SK-N-SH (cell line): ENCODE data around the gene TOMM22. TPM values are rescaled to one million over a fixed set of nuclear protein-coding genes. Genes with fewer than 3 reads are reported as not detected.

Source experiments
- CTCF ChIA-PET: fragments of 300-600, 350-600 bp; formaldehyde crosslinking; extraction: SDS; loops from one replicate; lab custom pipeline; 2021; lab: Yijun Ruan, JAX
- POLR2A ChIA-PET: fragments of 350-600 bp; sonication (Branson Sonifier 250); formaldehyde crosslinking; extraction: SDS; loops from one replicate; lab custom pipeline; 2020; ENCODE audit warnings: antibody characterized with exemption, inconsistent platforms; lab: Yijun Ruan, JAX
- DNase-seq: peaks from one replicate; pipeline ENCODE4 v3.0.0; 2012
- H2AFZ ChIP-seq: fragments of 200-600 bp; sonication (generic); 2 replicates; pipeline ENCODE4 v1.8.1; 2016; ENCODE audit warnings: antibody characterized with exemption, mild to moderate bottlenecking, low read depth
- H3F3A ChIP-seq: fragments of 200-600 bp; sonication (generic); replicated peaks from 2 replicates; pipeline ENCODE3; 2016; ENCODE audit warnings: antibody characterized with exemption, mild to moderate bottlenecking; ENCODE audit not compliant: insufficient read depth
- H3K27ac ChIP-seq, 2 experiments: fragments of 200-500 bp in 1 of 2; fragments of 200-600 bp in 1 of 2; sonication (Bioruptor generic) in 1 of 2; sonication (generic), shearing (Covaris generic) in 1 of 2; 2 replicates each; pipeline versions ENCODE4 v1.5.1 to v1.6.1; 2014 to 2016; ENCODE audit warnings: low read depth in 2 of 2, inconsistent platforms in 1 of 2, low read length in 1 of 2, mild to moderate bottlenecking in 1 of 2, mixed read lengths in 1 of 2
- H3K27me3 ChIP-seq: fragments of 200-600 bp; sonication (generic), shearing (Covaris generic); 2 replicates; pipeline ENCODE4 v1.6.1; 2016; ENCODE audit warnings: mixed run types; ENCODE audit not compliant: insufficient read depth
- H3K36me3 ChIP-seq, 2 experiments: fragments of 200-500 bp in 1 of 2; fragments of 200-600 bp in 1 of 2; sonication (Bioruptor generic) in 1 of 2; sonication (generic) in 1 of 2; replicated peaks in 1 of 2; 2 replicates each; pipeline versions ENCODE3 to v1.5.1; 2014 to 2016; ENCODE audit warnings: low read length in 1 of 2, mild to moderate bottlenecking in 1 of 2; ENCODE audit not compliant: insufficient read depth in 2 of 2, control insufficient read depth in 1 of 2
- H3K4me1 ChIP-seq, 2 experiments: fragments of 200-500 bp in 1 of 2; fragments of 200-600 bp in 1 of 2; sonication (Bioruptor generic) in 1 of 2; sonication (generic), shearing (Covaris generic) in 1 of 2; 2 replicates each; pipeline versions ENCODE4 v1.5.1 to v1.6.1; 2014 to 2016; ENCODE audit warnings: low read depth in 1 of 2, low read length in 1 of 2, mixed run types in 1 of 2; ENCODE audit not compliant: insufficient read depth in 2 of 2, control insufficient read depth in 1 of 2
- H3K4me2 ChIP-seq: fragments of 200-600 bp; sonication (generic), shearing (Covaris generic); 2 replicates; pipeline ENCODE4 v1.6.1; 2017; ENCODE audit warnings: mixed run types
- H3K4me3 ChIP-seq, 2 experiments: fragments of 200-500 bp in 1 of 2; fragments of 200-600 bp in 1 of 2; sonication (Bioruptor generic) in 1 of 2; sonication (generic), shearing (Covaris generic) in 1 of 2; 2 replicates each; pipeline versions ENCODE4 v1.5.1 to v1.8.1; 2014 to 2016; ENCODE audit warnings: low read depth in 2 of 2, inconsistent platforms in 1 of 2, low read length in 1 of 2, mild to moderate bottlenecking in 1 of 2, mixed read lengths in 1 of 2, moderate library complexity in 1 of 2
- H3K79me2 ChIP-seq: fragments of 200-600 bp; sonication (generic); 2 replicates; pipeline ENCODE4 v1.8.1; 2017; ENCODE audit warnings: mild to moderate bottlenecking; ENCODE audit not compliant: insufficient read depth
- H3K9ac ChIP-seq: fragments of 200-600 bp; sonication (generic); 2 replicates; pipeline ENCODE4 v1.6.1; 2017; ENCODE audit warnings: mixed run types
- H3K9me2 ChIP-seq: fragments of 200-600 bp; sonication (generic); 2 replicates; pipeline ENCODE4 v1.6.1; 2017; ENCODE audit warnings: mixed run types
- H3K9me3 ChIP-seq: fragments of 200-600 bp; sonication (generic); 2 replicates; pipeline ENCODE4 v1.6.1; 2017; ENCODE audit warnings: mixed run types, mild to moderate bottlenecking, moderate library complexity
- H4K20me1 ChIP-seq: fragments of 200-600 bp; sonication (generic); 2 replicates; pipeline ENCODE4 v1.6.1; 2017; ENCODE audit warnings: mild to moderate bottlenecking, mixed run types; ENCODE audit not compliant: insufficient read depth
- CHD2 ChIP-seq: fragments of 150-350 bp; IDR thresholded peaks from 2 replicates; pipeline ENCODE4 v1.6.1; 2018; ENCODE audit warnings: low read length; ENCODE audit not compliant: partially characterized antibody
- EP300 ChIP-seq, 2 experiments: IDR thresholded peaks; 2 replicates each; pipeline versions ENCODE4 v1.4.0 to v1.6.1; 2012; ENCODE audit warnings: borderline replicate concordance in 1 of 2, low read depth in 1 of 2, low read length in 1 of 2
- EZH2phosphoT487 ChIP-seq: fragments of 200-600 bp; sonication (generic); IDR thresholded peaks from 2 replicates; pipeline ENCODE4 v1.6.1; 2017; ENCODE audit warnings: low read depth, mixed run types, mild to moderate bottlenecking, antibody characterized with exemption, moderate library complexity, borderline replicate concordance
- FOSL2 ChIP-seq: IDR thresholded peaks from 2 replicates; pipeline ENCODE4 v1.4.0; 2012; ENCODE audit warnings: low read depth, mild to moderate bottlenecking, moderate library complexity, borderline replicate concordance
- FOXM1 ChIP-seq: IDR thresholded peaks from 2 replicates; pipeline ENCODE4 v1.4.0; 2012; ENCODE audit warnings: low read depth, mild to moderate bottlenecking
- GATA2 ChIP-seq: sonication (generic); formaldehyde crosslinking; IDR thresholded peaks from 2 replicates; pipeline ENCODE4 v1.5.0; 2020; ENCODE audit warnings: mild to moderate bottlenecking, missing genetic modification reagents
- JUND ChIP-seq: IDR thresholded peaks from 2 replicates; pipeline ENCODE4 v1.4.0; 2012
- MEF2A ChIP-seq: IDR thresholded peaks from 2 replicates; pipeline ENCODE4 v1.4.0; 2012; ENCODE audit warnings: low read depth, borderline replicate concordance
- NRF1 ChIP-seq: IDR thresholded peaks from 2 replicates; pipeline ENCODE4 v1.6.1; 2012; ENCODE audit warnings: low read depth, mild to moderate bottlenecking, low read length
- RCOR1 ChIP-seq: fragments of 150-350 bp; IDR thresholded peaks from 2 replicates; pipeline ENCODE4 v1.6.1; 2017; ENCODE audit warnings: antibody characterized with exemption, low read length
- RFX5 ChIP-seq: IDR thresholded peaks from 2 replicates; pipeline ENCODE4 v1.6.1; 2012; ENCODE audit warnings: mild to moderate bottlenecking, improper control_type of control experiment, low read length
- RXRA ChIP-seq: IDR thresholded peaks from 2 replicates; pipeline ENCODE4 v1.4.0; 2012; ENCODE audit warnings: low read depth, mild to moderate bottlenecking, borderline replicate concordance
- SIN3A ChIP-seq: IDR thresholded peaks from 2 replicates; pipeline ENCODE4 v1.6.1; 2012; ENCODE audit warnings: low read depth, mild to moderate bottlenecking, low read length, moderate library complexity, borderline replicate concordance
- TAF1 ChIP-seq: IDR thresholded peaks from 2 replicates; pipeline ENCODE4 v1.6.1; 2012; ENCODE audit warnings: low read depth, mild to moderate bottlenecking, low read length, moderate library complexity, borderline replicate concordance
- whole genome bisulfite sequencing: methylation state at CpG from one replicate; pipeline ENCODE4 v1.1.6; 2017; ENCODE audit warnings: low lambda C conversion rate; 5-methylcytosine and 5-hydroxymethylcytosine counted together
- polyA plus RNA-seq, 3 experiments: library from polyadenylated mRNA; depleted of rRNA; stranded (reverse); fragments of >200 nt; gene quantifications; 2 replicates each; pipeline ENCODE4 v1.2.3, GENCODE V29; 2012
- TF ChIP-seq, protein P1 (sequence below): fragments of 150-350 bp; IDR thresholded peaks from 2 replicates; pipeline ENCODE4 v1.6.1; 2017; ENCODE audit warnings: antibody characterized with exemption, low read length, low read depth, borderline replicate concordance
- TF ChIP-seq, protein P2 (sequence below): IDR thresholded peaks from 2 replicates; pipeline ENCODE4 v1.4.0; 2012; ENCODE audit warnings: low read depth, borderline replicate concordance
- TF ChIP-seq, protein P3 (sequence below): IDR thresholded peaks from 2 replicates; pipeline ENCODE4 v1.4.0; 2012; ENCODE audit warnings: low read depth, borderline replicate concordance
- TF ChIP-seq, protein P4 (sequence below): IDR thresholded peaks from 2 replicates; pipeline ENCODE4 v1.4.0; 2012; ENCODE audit warnings: low read depth

The TOMM22 gene
- polyA plus RNA-seq, 1 of the 3 experiments (the other 2 are of a cell fraction): 33.1 TPM

DNA sequence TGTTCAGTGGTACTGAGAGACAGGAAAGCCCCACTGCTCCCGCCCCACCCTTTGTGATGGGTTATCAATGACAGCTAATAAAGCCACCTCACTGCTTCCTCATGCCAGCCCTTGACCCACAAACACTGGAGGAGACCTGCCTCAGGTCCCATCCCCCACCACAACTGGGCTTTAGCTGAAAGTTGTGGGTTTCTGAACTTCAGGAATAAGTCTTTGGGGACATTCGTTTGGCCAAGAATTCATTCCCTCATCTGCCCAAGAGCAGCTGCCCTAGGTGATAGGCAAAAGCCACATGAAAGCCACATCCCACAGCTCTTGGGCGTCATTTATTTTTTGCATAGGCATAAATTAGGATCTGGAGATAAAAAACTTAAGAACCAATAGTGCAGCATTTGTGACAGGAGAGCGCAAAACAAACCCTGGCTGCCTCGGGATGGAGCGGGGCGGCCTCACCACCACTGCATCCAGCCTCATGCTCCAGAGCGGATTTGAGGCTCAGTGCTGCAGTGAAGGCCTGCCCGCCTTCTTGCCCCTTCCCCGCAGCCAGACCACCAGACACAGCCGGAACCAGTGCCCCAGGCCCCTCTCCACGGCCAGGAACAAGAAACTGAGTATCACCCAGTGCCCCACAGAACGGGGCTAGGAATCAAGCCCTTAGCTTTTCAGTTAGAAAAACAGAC is 52.8 kb downstream of the TOMM22 start:
- POLR2A ChIA-PET: no interaction called here

More for the DNA sequence above, 52.8 kb downstream of the TOMM22 start:
- H2AFZ ChIP-seq: no peak overlapping the region
- no peaks in the 10 kb centered on the region for H3F3A ChIP-seq
- no peak overlapping the region for H3K4me3 ChIP-seq
- TF ChIP-seq CHD2 (no peak), JUND (no peak), RFX5 (no peak), EZH2phosphoT487 (no peak), FOXM1 (no peak), RXRA (no peak), GATA2 (CRISPR knock-in tag) (no peak), MEF2A (no peak), RCOR1 (no peak), NRF1 (no peak), FOSL2 (no peak), EP300 (IDR thresholded peaks at IDR 0.05; ENCODE audit: borderline replicate concordance in 1 of 2, low read depth in 1 of 2, low read length in 1 of 2) (no peak), TAF1 (no peak), SIN3A (no peak)
- TF ChIP-seq, protein P1, sequence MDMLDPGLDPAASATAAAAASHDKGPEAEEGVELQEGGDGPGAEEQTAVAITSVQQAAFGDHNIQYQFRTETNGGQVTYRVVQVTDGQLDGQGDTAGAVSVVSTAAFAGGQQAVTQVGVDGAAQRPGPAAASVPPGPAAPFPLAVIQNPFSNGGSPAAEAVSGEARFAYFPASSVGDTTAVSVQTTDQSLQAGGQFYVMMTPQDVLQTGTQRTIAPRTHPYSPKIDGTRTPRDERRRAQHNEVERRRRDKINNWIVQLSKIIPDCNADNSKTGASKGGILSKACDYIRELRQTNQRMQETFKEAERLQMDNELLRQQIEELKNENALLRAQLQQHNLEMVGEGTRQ: no peak
- TF ChIP-seq, protein P2, sequence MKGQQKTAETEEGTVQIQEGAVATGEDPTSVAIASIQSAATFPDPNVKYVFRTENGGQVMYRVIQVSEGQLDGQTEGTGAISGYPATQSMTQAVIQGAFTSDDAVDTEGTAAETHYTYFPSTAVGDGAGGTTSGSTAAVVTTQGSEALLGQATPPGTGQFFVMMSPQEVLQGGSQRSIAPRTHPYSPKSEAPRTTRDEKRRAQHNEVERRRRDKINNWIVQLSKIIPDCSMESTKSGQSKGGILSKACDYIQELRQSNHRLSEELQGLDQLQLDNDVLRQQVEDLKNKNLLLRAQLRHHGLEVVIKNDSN: no peak
- TF ChIP-seq, protein P3, sequence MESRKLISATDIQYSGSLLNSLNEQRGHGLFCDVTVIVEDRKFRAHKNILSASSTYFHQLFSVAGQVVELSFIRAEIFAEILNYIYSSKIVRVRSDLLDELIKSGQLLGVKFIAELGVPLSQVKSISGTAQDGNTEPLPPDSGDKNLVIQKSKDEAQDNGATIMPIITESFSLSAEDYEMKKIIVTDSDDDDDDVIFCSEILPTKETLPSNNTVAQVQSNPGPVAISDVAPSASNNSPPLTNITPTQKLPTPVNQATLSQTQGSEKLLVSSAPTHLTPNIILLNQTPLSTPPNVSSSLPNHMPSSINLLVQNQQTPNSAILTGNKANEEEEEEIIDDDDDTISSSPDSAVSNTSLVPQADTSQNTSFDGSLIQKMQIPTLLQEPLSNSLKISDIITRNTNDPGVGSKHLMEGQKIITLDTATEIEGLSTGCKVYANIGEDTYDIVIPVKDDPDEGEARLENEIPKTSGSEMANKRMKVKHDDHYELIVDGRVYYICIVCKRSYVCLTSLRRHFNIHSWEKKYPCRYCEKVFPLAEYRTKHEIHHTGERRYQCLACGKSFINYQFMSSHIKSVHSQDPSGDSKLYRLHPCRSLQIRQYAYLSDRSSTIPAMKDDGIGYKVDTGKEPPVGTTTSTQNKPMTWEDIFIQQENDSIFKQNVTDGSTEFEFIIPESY: no peak
- TF ChIP-seq, protein P4, sequence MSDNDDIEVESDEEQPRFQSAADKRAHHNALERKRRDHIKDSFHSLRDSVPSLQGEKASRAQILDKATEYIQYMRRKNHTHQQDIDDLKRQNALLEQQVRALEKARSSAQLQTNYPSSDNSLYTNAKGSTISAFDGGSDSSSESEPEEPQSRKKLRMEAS: no peak
- H3K79me2 ChIP-seq: no peaks in the 10 kb centered on the region
- CTCF ChIA-PET: interaction anchor here (0.6 to 2.2 kb wide), 6 partner anchors 9 to 34 kb away, joined by 3 to 7 read pairs (median 4); no protein-coding TSS in a partner anchor
- no peaks in the 10 kb centered on the region for H4K20me1 ChIP-seq
- no peak overlapping the region for H3K27ac ChIP-seq
- 80% methylated on average over 1 of the region's 13 CpGs for WGBS
- H3K9me2 ChIP-seq: no peaks in the 10 kb centered on the region
- no peak for DNase-seq
- no peaks in the 10 kb centered on the region for H3K27me3 ChIP-seq
- no peak overlapping the region for H3K9ac ChIP-seq
- no peak overlapping the region for H3K4me2 ChIP-seq
- peaks cover 0 to 15% of the 10 kb centered on the region in 2 experiments for H3K36me3 ChIP-seq
- H3K4me1 ChIP-seq: no peaks in the 10 kb centered on the region; a peak in 1 of 4 replicates
- no peaks in the 10 kb centered on the region for H3K9me3 ChIP-seq

Other genes with a start within 250 kb of the TOMM22 start
- gene KCNJ4, start 226.8 kb upstream of the TOMM22 start, polyA plus RNA-seq (2012; rRNA removed): not detected in 2 replicates
- 16.5 and 17.1 TPM in 2 replicates for gene KDELR3, start 213.9 kb upstream of the TOMM22 start, polyA plus RNA-seq (2012; rRNA removed)
- 111 and 178 TPM in 2 replicates for gene DDX17, start 175.6 kb upstream of the TOMM22 start, polyA plus RNA-seq (2012; rRNA removed)
- gene DMC1, start 111.8 kb upstream of the TOMM22 start, polyA plus RNA-seq (2012; rRNA removed): not detected in 2 replicates
- gene FAM227A, start 25.6 kb upstream of the TOMM22 start, polyA plus RNA-seq (2012; rRNA removed): 1.2 and 1.9 TPM in 2 replicates
- gene CBY1, start 25.3 kb upstream of the TOMM22 start, polyA plus RNA-seq (2012; rRNA removed): 21.8 and 23.4 TPM in 2 replicates
- gene JOSD1, start 19.0 kb downstream of the TOMM22 start, polyA plus RNA-seq (2012; rRNA removed): 17.8 and 23.0 TPM in 2 replicates
- 11.9 and 15.2 TPM in 2 replicates for gene GTPBP1, start 24.0 kb downstream of the TOMM22 start, polyA plus RNA-seq (2012; rRNA removed)
- 9.0 and 10.2 TPM in 2 replicates for gene SUN2, start 74.0 kb downstream of the TOMM22 start, polyA plus RNA-seq (2012; rRNA removed)
- gene DNAL4, start 112.2 kb downstream of the TOMM22 start, polyA plus RNA-seq (2012; rRNA removed): 15.1 and 17.6 TPM in 2 replicates
- gene NPTXR, start 162.1 kb downstream of the TOMM22 start, polyA plus RNA-seq (2012; rRNA removed): 1.1 and 1.2 TPM in 2 replicates
- gene CBX6, start 190.3 kb downstream of the TOMM22 start, polyA plus RNA-seq (2012; rRNA removed): 3.4 and 5.4 TPM in 2 replicates